ENCODE measurements around the gene LRP1B. TPM values are rescaled to one million over a fixed set of nuclear protein-coding genes. Genes with fewer than 3 reads are reported as not detected.

Gene LRP1B
- total and polyA plus RNA-seq, 2 donors from 2014 or later, result 0.69 to 1.2 TPM

DNA sequence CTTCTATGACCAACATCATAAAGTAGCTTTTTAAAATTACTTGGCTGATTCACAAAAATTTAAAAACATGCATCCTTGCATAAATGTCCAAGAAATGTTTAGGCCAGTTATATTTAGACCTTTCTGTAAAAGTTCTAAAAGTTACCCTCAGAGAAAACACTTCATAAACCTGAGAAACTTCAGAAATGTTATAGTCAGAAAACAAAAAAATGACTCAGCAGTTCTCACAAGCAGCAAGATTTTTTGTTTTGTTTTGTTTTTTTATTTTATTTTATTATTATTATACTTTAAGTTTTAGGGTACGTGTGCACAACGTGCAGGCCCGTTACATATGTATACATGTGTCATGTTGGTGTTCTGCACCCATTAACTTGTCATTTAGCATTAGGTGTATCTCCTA, 648.1 kb downstream of the LRP1B start:
- TF ChIP-seq, protein P1, sequence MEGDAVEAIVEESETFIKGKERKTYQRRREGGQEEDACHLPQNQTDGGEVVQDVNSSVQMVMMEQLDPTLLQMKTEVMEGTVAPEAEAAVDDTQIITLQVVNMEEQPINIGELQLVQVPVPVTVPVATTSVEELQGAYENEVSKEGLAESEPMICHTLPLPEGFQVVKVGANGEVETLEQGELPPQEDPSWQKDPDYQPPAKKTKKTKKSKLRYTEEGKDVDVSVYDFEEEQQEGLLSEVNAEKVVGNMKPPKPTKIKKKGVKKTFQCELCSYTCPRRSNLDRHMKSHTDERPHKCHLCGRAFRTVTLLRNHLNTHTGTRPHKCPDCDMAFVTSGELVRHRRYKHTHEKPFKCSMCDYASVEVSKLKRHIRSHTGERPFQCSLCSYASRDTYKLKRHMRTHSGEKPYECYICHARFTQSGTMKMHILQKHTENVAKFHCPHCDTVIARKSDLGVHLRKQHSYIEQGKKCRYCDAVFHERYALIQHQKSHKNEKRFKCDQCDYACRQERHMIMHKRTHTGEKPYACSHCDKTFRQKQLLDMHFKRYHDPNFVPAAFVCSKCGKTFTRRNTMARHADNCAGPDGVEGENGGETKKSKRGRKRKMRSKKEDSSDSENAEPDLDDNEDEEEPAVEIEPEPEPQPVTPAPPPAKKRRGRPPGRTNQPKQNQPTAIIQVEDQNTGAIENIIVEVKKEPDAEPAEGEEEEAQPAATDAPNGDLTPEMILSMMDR (IDR thresholded peaks at IDR 0.05; ENCODE audit: borderline replicate concordance, extremely low read depth, insufficient read depth), result no peak
- Histone ChIP-seq H3K27me3 (ENCODE audit: control insufficient read depth, insufficient read depth, low read length) (no peaks in the 10 kb centered on the region), H3K4me3 (ENCODE audit: low read length in 3 of 3) (no peak overlapping the region), H3K4me1 (ENCODE audit: control insufficient read depth in 2 of 3, insufficient read depth in 2 of 3, low read depth in 1 of 3, low read length in 3 of 3) (no peaks in the 10 kb centered on the region), H3K9ac (ENCODE audit: low read length in 3 of 3) (no peak overlapping the region), H3K9me3 (ENCODE audit: control insufficient read depth in 2 of 3, insufficient read depth in 1 of 3, low read length in 3 of 3) (no peaks in the 10 kb centered on the region), H3K36me3 (ENCODE audit: control insufficient read depth in 2 of 3, insufficient read depth in 3 of 3, low read length in 3 of 3) (no peaks in the 10 kb centered on the region), H3K27ac (ENCODE audit: low read depth in 2 of 2, low read length in 2 of 2) (no peak overlapping the region)
- intact Hi-C loops (cut with DNase I), result no loop called here
- DNase-seq (no peak), FAIRE-seq (no peak)

DNA sequence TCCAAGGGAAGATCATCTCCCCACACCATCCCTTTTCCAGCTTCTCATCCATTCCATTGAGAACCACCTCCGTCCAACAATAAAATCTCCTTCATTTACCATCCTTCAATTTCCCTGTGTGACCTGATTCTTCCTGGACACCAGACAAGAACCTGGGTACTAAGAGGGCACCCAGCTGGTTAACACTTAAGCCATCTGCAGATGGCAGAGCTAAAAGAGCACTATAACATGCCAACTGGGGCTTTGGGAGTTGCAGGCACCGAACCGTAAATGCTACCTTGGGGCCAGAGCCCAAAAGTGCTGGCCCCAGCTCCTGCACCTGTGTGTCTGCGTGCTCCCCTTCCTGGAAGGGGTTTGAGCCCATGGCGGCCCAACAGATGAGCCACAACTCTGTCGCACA, 655.0 kb downstream of the LRP1B start:
- Histone ChIP-seq H3K36me3 (ENCODE audit: control insufficient read depth in 2 of 3, insufficient read depth in 3 of 3, low read length in 3 of 3) (no peaks in the 10 kb centered on the region), H3K27me3 (ENCODE audit: control insufficient read depth, insufficient read depth, low read length) (no peaks in the 10 kb centered on the region), H3K4me3 (ENCODE audit: low read length in 3 of 3) (no peak overlapping the region), H3K9ac (ENCODE audit: low read length in 3 of 3) (no peak overlapping the region), H3K27ac (ENCODE audit: low read depth in 2 of 2, low read length in 2 of 2) (no peak overlapping the region), H3K9me3 (ENCODE audit: control insufficient read depth in 2 of 3, insufficient read depth in 1 of 3, low read length in 3 of 3) (no peaks in the 10 kb centered on the region), H3K4me1 (ENCODE audit: control insufficient read depth in 2 of 3, insufficient read depth in 2 of 3, low read depth in 1 of 3, low read length in 3 of 3) (no peaks in the 10 kb centered on the region)
- TF ChIP-seq, protein P1 (IDR thresholded peaks at IDR 0.05; ENCODE audit: borderline replicate concordance, extremely low read depth, insufficient read depth), result no peak
- DNase-seq (peak in 1 of 5 donors; percentile 31), FAIRE-seq (no peak)
- intact Hi-C loops (cut with DNase I), result no loop called here

DNA sequence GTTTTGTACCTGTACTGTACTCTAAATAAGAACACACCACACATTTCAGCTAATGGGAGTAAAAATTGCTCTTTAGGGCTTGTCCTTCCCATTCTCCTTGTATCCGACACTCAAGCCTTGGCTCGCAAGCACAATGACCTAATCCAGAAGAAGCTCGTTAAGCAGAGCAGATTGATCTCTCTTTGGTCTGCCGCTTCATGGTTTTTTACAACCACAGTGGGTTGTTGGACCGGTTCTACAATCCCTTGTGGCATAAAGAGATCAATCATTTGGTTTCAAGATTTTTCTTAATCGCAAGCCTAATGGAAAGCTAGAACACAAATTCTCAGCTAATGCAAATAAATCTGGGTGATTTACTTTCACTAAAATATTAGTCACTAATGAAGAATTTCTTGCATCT, 662.1 kb downstream of the LRP1B start:
- Histone ChIP-seq H3K4me1 (ENCODE audit: control insufficient read depth in 2 of 3, insufficient read depth in 2 of 3, low read depth in 1 of 3, low read length in 3 of 3) (no peaks in the 10 kb centered on the region), H3K36me3 (ENCODE audit: control insufficient read depth in 2 of 3, insufficient read depth in 3 of 3, low read length in 3 of 3) (no peaks in the 10 kb centered on the region), H3K9ac (ENCODE audit: low read length in 3 of 3) (no peak overlapping the region), H3K9me3 (ENCODE audit: control insufficient read depth in 2 of 3, insufficient read depth in 1 of 3, low read length in 3 of 3) (no peaks in the 10 kb centered on the region), H3K27ac (ENCODE audit: low read depth in 2 of 2, low read length in 2 of 2) (no peak overlapping the region), H3K4me3 (ENCODE audit: low read length in 3 of 3) (no peak overlapping the region), H3K27me3 (ENCODE audit: control insufficient read depth, insufficient read depth, low read length) (no peaks in the 10 kb centered on the region)
- intact Hi-C loops (cut with DNase I), result no loop called here
- FAIRE-seq (no peak), DNase-seq (peak in 3 of 5 donors; percentile 47 to 64 (median 47))
- TF ChIP-seq, protein P1 (IDR thresholded peaks at IDR 0.05; ENCODE audit: borderline replicate concordance, extremely low read depth, insufficient read depth), result no peak

DNA sequence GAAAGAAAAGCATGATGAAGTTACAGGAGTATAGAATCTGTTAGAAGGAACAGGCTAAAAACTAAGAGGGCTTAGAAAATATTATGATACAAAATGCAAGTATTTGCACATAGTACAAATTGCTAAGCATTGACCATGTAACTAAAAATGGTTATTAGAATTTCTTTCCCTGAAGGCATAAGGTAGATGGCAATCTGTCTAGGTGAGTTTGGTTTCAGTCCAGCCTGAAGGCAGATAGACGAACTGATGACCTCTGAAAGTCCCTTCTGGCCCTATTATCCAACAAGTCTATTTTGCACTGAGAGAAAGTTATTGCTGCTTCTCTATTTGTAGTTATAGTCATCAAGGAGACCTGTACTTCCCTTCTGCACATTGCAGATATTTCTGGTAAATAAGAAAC, 663.5 kb downstream of the LRP1B start:
- TF ChIP-seq, protein P1 (IDR thresholded peaks at IDR 0.05; ENCODE audit: borderline replicate concordance, extremely low read depth, insufficient read depth), result no peak
- no peak overlapping the region for H3K4me3 ChIP-seq (ENCODE audit: low read length in 3 of 3)
- FAIRE-seq (no peak), DNase-seq (no peak)
- H3K9me3 ChIP-seq (ENCODE audit: control insufficient read depth in 2 of 3, insufficient read depth in 1 of 3, low read length in 3 of 3), result no peaks in the 10 kb centered on the region
- H3K9ac ChIP-seq (ENCODE audit: low read length in 3 of 3), result no peak overlapping the region
- no peaks in the 10 kb centered on the region for H3K36me3 ChIP-seq (ENCODE audit: control insufficient read depth in 2 of 3, insufficient read depth in 3 of 3, low read length in 3 of 3)
- H3K27ac ChIP-seq (ENCODE audit: low read depth in 2 of 2, low read length in 2 of 2), result no peak overlapping the region
- H3K27me3 ChIP-seq (ENCODE audit: control insufficient read depth, insufficient read depth, low read length), result no peaks in the 10 kb centered on the region
- no peaks in the 10 kb centered on the region for H3K4me1 ChIP-seq (ENCODE audit: control insufficient read depth in 2 of 3, insufficient read depth in 2 of 3, low read depth in 1 of 3, low read length in 3 of 3)
- intact Hi-C loops (cut with DNase I), result no loop called here
